ENCODE results near the gene ARHGAP22.
"Not testable (repeated sequence)": the region's sequence is repeated elsewhere in the genome, so short reads cannot be mapped to it uniquely, and the experiment has no call there.

The ARHGAP22 gene

DNA sequence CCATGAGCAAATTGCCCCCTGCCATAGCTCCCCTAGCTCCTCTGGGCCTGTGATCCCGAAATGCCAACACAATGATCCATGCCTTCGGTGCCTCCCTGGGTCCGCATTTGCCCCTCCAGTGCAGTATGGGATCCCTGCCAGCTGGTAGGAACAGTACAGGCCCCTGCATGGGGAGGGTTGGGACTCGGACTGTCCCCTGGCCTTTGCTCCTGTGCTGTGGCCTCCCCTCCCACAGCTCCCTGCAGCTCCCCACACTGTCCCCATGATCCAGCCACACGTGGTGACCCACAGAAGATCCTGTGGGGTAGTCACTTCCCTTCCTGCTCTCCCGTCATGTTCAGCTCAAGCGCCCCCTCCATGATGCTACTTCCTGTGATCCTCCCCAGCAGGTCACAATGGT lies 158.1 kb downstream of the ARHGAP22 start:
- DNase-seq = no peak

GRCh38 chr10:48445932-48446331 lies 158.9 kb downstream of the ARHGAP22 start:
- DNase-seq = no peak

GRCh38 chr10:48444861-48445841 lies 159.7 kb downstream of the ARHGAP22 start:
- no peak for DNase-seq

- no peak for DNase-seq
Measured at GRCh38 chr10:48444266-48444665, 160.6 kb downstream of the ARHGAP22 start.

- no peak for DNase-seq
Measured at GRCh38 chr10:48442809-48443177, 162.1 kb downstream of the ARHGAP22 start.

GRCh38 chr10:48442090-48442808 lies 162.6 kb downstream of the ARHGAP22 start:
- DNase-seq = no peak

- no peak for DNase-seq
Measured at GRCh38 chr10:48440771-48441170, 164.1 kb downstream of the ARHGAP22 start.

DNA sequence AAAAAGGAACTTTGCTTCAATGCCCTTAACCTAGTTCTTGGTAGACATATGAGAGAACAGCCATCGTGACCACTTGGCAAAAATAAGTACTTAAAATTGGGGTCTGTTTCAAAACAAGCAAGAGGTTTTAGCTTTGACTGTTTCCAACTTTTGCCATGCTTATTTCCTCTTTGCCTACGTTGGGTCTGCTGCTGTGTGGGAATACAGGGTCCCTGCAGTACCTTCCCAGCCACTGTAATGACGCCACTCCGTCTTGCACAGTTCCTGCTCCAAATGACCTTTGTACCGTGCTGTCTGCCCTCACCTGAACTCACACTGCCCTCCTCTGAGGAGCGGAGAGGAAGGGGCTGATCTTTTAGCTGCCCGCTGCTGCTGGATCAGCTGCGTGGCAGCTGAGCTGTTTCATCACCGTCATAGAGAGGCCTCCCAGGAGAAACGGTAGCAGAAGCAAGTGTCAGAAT lies 165.3 kb downstream of the ARHGAP22 start:
- no peak for DNase-seq

- DNase-seq = no peak
Measured at GRCh38 chr10:48439031-48439430, 165.8 kb downstream of the ARHGAP22 start.

- no peak for DNase-seq
Measured at GRCh38 chr10:48437546-48437945, 167.3 kb downstream of the ARHGAP22 start.

DNA sequence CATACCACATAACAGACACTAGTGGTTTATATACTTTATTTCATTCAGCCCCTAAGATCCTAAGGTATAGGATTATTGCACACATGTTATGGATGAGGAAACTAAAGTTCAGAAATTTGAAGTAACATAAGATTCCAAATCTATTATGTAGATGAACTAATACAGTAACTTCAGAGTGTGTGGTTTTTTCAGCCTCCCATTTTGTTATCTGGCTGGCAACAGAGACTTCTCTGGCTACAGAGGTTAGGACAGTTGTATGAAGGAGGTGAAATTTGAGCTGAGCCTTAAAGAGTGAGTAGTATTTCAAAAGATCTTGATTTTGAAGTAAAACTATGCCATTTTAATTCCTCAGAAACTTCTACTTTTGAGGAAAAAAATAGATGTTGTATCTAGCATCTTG lies 173.0 kb downstream of the ARHGAP22 start:
- no peak for DNase-seq

DNA sequence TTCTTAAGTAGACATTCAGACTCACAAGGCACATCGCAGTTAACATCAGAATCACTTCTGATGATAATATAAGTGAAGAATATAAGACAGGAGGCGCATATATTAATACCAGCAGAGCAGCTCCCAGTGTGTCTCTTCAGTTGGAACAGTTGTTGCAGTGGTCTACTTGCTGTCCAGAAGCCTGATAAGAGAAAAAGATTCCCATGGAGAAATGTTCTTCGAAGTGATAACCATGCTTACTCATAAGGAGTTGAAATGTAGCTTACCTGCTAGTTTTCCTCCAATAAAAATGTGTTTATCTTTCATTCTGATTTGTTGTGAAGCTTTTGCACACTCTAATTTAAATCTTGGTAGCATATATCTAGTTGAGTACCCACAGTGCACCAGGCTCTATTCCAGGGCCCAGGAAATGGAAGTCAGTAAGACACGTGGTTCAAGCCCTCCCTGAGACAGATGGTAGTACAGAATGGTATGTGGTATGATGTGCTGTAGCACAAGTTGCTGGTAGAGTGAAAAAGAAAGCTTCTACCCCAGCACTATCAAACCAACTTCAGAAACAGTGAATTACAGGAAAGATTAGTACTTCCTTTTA lies 174.4 kb downstream of the ARHGAP22 start:
- no peak for DNase-seq

DNA sequence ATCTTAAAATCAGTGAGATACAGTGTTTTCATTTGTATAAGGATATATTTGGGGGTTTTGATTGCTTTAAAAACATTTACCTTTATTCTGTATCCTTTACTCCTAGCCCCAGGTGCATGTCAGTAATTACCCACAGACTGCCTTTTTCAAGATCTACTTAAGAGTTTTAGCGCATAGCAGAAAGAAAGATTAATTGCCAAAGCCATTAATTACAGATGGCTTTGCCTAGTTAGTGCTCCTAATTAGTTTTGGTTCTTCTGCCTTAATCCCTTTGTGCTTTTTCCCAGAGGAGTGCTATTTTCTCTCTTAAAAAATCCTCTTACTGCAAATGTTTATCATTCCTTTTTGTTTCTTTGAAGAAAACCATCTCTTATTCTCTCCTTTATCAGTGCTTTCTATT lies 175.6 kb downstream of the ARHGAP22 start:
- DNase-seq = no peak

- DNase-seq = no peak
Measured at GRCh38 chr10:48428896-48429295, 176.0 kb downstream of the ARHGAP22 start.

DNA sequence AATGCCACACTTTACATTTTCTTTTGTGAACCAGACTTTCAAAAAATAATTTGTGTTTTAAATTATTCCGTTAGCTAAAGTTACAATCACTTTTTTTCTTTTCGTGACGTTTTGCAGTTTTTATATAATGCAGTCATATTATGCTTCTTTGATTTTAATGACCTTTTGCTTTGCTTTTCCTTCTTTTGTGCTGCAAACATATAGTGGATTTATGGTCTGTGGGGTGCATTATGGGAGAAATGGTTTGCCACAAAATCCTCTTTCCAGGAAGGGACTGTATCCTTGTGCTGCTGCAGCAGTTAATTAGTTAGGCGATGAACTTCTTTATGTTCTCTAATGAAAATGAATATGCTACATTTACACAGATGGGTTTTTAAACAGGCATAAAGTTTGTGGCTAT lies 181.0 kb downstream of the ARHGAP22 start:
- no peak for DNase-seq

GRCh38 chr10:48421862-48422261 lies 183.0 kb downstream of the ARHGAP22 start:
- DNase-seq = not testable (repeated sequence)

DNA sequence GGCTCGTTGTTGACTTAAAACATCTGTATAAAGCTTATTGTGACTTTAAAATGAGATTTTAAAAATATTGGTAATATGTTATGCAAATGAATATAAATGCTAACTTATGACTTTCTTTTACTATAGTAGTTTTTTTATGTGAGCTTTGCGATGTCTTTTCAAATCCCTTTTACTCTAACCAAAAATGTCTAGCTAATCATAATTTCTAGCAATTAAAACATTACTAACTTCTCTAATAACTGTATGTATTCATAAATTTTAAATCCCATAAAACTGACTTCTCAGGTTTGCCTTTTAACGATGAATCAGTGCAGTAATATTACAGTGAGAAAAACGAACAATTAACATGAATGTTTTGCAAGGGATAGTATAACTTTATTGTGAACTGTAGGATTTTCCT lies 185.2 kb downstream of the ARHGAP22 start:
- DNase-seq = no peak

GRCh38 chr10:48418189-48418788 lies 186.6 kb downstream of the ARHGAP22 start:
- DNase-seq = no peak

- DNase-seq = no peak
Measured at GRCh38 chr10:48417374-48417773, 187.5 kb downstream of the ARHGAP22 start.

DNA sequence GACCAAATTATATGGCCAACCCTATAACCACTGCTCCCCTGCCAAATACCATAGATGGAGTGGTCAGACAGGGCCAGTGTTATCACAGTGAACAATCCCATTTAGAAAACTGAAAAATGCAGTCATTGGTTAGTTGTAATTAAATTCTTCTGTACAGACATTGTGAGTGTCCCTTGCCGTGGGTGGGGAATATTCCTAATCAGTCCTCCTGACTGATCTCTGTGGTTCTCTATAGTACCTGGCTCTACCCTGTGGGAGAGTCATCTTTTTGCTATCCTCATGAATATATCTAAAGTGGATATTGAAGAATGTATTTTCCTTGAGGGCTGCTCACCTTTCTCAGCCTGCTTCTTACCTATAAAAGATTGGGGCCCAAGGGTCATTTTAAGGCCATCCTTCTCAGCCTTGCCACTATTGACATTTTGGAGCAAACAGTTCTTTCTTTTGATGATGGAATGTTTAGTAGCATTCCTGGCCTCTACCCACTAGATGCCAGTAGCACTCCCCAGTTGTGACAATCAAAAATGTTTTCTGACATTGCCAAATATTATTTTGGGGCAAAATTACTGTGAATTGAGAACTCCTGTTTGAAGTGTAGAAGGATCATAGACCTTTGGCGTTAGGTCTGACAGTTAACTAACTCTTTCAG lies 188.2 kb downstream of the ARHGAP22 start:
- no peak for DNase-seq

DNA sequence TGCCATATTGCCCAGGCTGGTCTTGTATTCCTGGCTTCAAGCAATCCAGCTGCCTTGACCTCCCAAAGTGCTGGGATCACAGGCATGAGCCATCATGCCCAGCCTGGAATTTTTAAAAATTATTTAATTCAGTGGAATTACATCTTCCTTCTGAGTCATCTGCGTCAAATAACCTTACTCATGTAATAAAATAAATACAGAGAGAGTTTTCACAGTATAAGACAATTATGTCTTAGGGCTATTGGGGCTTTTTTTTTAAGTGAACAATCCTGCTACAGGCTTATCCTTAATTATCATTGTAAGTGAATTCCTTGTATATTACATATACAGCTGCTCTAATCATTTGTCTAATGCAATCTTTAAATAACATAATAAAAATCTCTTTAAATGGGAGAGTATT lies 190.1 kb downstream of the ARHGAP22 start:
- DNase-seq = no peak

- no peak for DNase-seq
Measured at GRCh38 chr10:48414160-48414559, 190.7 kb downstream of the ARHGAP22 start.

GRCh38 chr10:48412933-48413332 lies 191.9 kb downstream of the ARHGAP22 start:
- DNase-seq = no peak
